Activated T-helper 1 cell treated with anti-CD3 and anti-CD28 coated beads, Interleukin-12 subunit alpha, Interleukin-12 subunit beta, Interleukin-2, Interleukin-4 antibody, amounts not matched to agents 30 ng/mL and 10 ng/mL and 1 ng/mL, durations not matched to agents 14 hours and 24 hours and 36 hours (primary cell): Measurements from ENCODE around the gene ELF1. TPM values are rescaled to one million over a fixed set of nuclear protein-coding genes. Genes with fewer than 3 reads are reported as not detected.

Experiments
- DNase-seq: peaks from one replicate; pipeline ENCODE4 v3.0.0; 2021; ENCODE audit warnings: low spot score
- H3K27ac Mint-ChIP-seq: one replicate; pipeline ENCODE4 v1.8.0; 2021; ENCODE audit warnings: mild to moderate bottlenecking, mixed read lengths
- H3K27me3 Mint-ChIP-seq: one replicate; pipeline ENCODE4 v1.8.0; 2022; ENCODE audit warnings: mild to moderate bottlenecking, moderate library complexity, mixed read lengths; ENCODE audit not compliant: insufficient read depth
- H3K36me3 Mint-ChIP-seq: one replicate; pipeline ENCODE4 v1.8.0; 2021; ENCODE audit warnings: low read depth, mixed read lengths
- H3K4me1 Mint-ChIP-seq: one replicate; pipeline ENCODE4 v1.8.0; 2021; ENCODE audit warnings: low read depth, mixed read lengths
- H3K4me3 Mint-ChIP-seq: one replicate; pipeline ENCODE4 v1.8.0; 2021; ENCODE audit warnings: mild to moderate bottlenecking, moderate library complexity, mixed read lengths
- H3K9me3 Mint-ChIP-seq: one replicate; pipeline ENCODE4 v1.8.0; 2021; ENCODE audit warnings: mixed read lengths
- intact Hi-C: fragments of 100-400 bp; cut with micrococcal nuclease; formaldehyde crosslinking; loops from one replicate; pipeline ENCODE4 v1.15.1; 2024
- total RNA-seq: library from RNA; stranded (reverse); gene quantifications from 2 replicates; pipeline ENCODE4 v1.2.3, GENCODE V29; 2022

ELF1 gene
- 75.3 and 76.8 TPM in 2 replicates for total RNA-seq

DNA sequence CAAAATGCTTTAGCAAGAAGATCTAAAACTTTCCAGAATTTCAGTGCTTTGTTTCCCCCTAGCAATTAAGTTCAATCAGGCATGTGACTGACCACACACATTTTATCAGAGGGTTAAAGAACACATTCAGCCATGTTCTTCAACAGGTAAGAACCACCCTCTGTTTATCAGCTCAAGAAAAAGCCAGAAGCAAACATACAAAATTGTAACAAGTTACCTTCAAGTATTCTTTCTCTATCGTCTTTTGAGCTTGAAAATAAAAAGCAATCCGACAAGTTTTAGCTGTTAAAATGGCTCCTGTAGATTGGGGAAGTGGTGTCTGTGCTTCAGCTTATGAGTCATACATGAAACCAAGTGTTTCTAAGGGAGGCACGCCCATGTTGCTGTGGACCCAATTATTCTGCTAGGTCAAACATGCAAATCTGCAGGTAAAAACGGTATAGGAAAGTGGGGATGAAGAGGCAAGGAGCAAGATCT is at the start of gene ELF1:
TSS of gene ELF1 (minus strand) at position 306 of the 477 bp plus-strand sequence. CDS start 37,262 bp downstream, outside the sequence.
- Mint-ChIP-seq H3K9me3 (no peaks in the 10 kb centered on the region), H3K27me3 (no peaks in the 10 kb centered on the region), H3K36me3 (peaks cover 21% of the 10 kb centered on the region), H3K27ac (peak within 1 kb of the TSS; percentile 97), H3K4me1 (peaks cover 53% of the 10 kb centered on the region), H3K4me3 (peak within 1 kb of the TSS; percentile 91)
- DNase-seq: peak; percentile 49
- intact Hi-C loops: loop anchor here (1.0 to 10.0 kb wide), 7 partner anchors 14 to 917 kb away; partner anchors contain the start of genes KBTBD6 and KBTBD7

DNA sequence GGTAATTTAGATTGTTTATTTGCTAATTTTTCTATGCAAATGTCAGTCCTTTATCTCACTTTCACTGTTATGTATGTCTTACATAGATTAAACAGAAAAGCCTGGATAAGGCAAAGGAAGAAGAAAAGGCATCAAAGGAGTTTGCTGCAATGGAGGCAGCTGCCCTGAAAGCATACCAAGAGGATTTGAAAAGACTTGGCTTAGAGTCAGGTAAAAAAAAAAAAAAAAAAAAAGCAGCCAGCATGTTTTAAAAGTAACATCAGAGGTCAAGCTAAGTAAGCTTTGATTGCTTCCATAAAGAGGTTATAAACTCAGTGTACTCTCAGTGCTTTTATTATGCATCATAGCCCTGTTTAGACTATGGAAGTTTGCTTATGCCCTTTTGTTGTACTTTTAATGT is 46.0 kb upstream of the ELF1 start:
- Mint-ChIP-seq H3K27me3 (peaks cover 6% of the 10 kb centered on the region), H3K36me3 (peaks cover 27% of the 10 kb centered on the region)
- intact Hi-C loops: no loop called here

DNA sequence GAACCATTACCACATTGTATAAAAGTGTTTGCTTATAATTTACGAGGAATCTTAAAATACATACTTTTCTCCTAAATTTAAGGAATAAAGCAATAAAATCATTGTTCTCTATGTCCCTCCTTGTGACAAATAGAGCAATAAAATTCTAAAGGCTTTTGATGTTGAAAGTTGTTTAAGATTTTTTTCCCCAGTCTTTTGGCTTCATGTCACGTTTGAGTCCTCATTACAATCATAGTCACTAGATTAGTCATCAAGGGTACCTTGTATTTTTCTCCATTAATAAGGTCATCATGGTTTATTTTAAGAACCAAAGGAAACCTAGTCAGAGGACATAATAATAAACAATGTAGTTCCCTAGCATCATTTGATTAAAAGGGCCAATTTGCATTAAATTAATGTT is 45.4 kb upstream of the ELF1 start:
- H3K36me3 Mint-ChIP-seq: peaks cover 27% of the 10 kb centered on the region
- no peaks in the 10 kb centered on the region for H3K9me3 Mint-ChIP-seq
- no peak overlapping the region for H3K27ac Mint-ChIP-seq
- no peak for DNase-seq
- peaks cover 6% of the 10 kb centered on the region for H3K27me3 Mint-ChIP-seq
- no peak overlapping the region for H3K4me3 Mint-ChIP-seq
- intact Hi-C loops: loop anchor here (5.0 kb wide), 2 partner anchors 293 to 983 kb away; partner anchors contain the start of gene DGKH
- peaks cover 48% of the 10 kb centered on the region for H3K4me1 Mint-ChIP-seq

More for the DNA sequence above, 46.0 kb upstream of the ELF1 start:
- Mint-ChIP-seq H3K9me3 (no peaks in the 10 kb centered on the region), H3K27ac (no peak overlapping the region), H3K4me1 (peaks cover 43% of the 10 kb centered on the region), H3K4me3 (no peak overlapping the region)
- DNase-seq: no peak

DNA sequence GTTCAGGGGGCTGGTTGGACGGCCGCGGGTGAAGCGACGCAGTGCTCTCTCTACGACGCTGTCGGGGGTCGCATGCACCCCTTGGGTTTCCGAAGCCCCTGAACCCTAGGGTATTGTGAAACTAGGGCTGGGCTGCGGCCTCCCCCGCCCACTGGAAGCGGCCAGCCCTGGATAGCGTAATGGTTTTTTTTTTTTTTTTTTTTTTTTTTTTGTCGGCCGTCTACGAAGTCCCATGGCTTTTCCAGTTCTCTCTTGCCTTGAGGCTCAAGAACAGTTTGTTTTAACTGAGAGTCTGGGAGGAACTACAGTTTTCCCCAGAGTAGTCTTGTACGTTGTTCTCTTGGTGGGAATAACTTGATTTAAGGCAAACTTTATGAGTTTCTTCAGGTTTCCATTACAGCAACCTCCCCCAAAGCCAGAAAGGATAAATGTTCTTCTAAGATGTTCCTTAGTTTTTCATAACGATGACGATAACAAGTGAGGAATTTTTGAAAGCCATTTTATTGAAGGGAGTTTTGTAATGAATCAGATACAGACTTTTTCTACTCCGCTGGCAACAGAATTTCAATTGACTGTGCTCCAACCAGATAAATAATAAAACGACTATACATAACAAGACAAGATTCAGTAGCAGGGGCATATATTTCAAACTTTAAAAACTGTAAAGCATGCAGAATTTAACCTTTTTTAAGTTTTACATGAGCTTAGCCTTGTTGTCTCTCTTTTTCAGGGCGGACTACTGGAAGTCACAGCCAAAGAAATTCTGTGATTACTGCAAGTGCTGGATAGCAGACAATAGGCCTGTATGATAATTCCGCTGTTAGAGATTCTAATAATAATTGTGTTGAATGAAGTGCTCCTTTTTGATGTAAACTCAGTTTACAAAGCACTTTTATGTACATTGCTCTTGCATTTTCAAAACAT is 43.1 kb upstream of the ELF1 start:
- H3K9me3 Mint-ChIP-seq: no peaks in the 10 kb centered on the region
- peaks cover 6% of the 10 kb centered on the region for H3K27me3 Mint-ChIP-seq
- DNase-seq: no peak
- peak overlapping the region; percentile 98 for H3K4me3 Mint-ChIP-seq
- peaks cover 66% of the 10 kb centered on the region for H3K4me1 Mint-ChIP-seq
- peak overlapping the region; percentile 99 for H3K27ac Mint-ChIP-seq
- peaks cover 22% of the 10 kb centered on the region for H3K36me3 Mint-ChIP-seq
- intact Hi-C loops: loop anchor here (1.0 to 5.0 kb wide), 10 partner anchors 70 to 1209 kb away; partner anchors contain the start of genes DGKH, KBTBD6, MRPS31 and MTRF1

DNA sequence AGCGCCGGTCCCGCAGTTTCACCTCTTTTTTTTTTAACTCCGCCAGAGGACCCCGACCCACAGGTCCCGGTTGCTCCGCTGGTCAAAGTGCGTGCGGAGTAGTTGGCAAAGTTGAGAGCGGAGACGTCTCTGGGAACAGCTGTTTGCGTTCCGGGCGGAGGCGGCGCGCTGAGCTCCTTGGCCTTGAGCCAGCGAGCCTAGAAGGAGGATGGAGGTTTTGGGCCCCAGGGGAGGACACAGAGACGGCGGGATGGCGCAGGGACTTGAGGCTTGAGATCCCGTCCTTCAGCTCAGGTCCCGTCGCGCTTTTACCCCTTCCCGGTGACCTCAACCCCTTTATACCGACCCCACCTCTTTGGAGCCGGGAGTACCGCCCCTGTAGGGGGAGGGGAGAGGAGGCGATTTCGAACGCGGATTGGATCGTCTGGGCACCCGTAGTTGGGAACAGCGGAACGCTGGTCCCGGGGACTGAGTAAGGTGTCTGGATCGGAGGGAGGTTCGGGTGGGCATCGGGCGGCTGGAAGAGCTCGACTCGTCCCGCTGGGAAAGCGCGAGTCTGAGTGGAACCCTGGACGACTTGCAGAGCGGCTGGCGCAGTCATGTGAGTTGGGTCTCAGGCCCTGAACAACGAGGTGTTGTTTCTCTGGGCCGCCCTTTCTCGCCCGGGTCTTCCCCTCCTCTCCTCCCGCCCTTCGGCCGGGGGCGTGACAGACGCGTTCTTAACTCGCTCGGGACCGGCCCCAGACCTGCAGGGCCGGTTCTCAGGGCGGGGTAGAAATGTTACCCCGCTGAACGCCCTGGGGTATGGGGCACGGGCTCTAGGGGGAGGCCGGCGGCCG is 42.2 kb upstream of the ELF1 start, which contains the start of gene WBP4:
TSS of gene WBP4 (plus strand) at position 435 of the 839 bp plus-strand sequence. CDS start at position 600, 165 bp downstream.
- H3K27me3 Mint-ChIP-seq: peaks cover 6% of the 10 kb centered on the region
- peak within 1 kb of the TSS; percentile 98 for H3K4me3 Mint-ChIP-seq
- H3K36me3 Mint-ChIP-seq: peaks cover 21% of the 10 kb centered on the region
- H3K27ac Mint-ChIP-seq: peak within 1 kb of the TSS; percentile 99
- peaks cover 72% of the 10 kb centered on the region for H3K4me1 Mint-ChIP-seq
- peak; percentile 85 for DNase-seq
- H3K9me3 Mint-ChIP-seq: no peaks in the 10 kb centered on the region
- intact Hi-C loops: loop anchor here (1.0 to 5.0 kb wide), 10 partner anchors 71 to 1210 kb away; partner anchors contain the start of genes DGKH, KBTBD6, MRPS31 and MTRF1

DNA sequence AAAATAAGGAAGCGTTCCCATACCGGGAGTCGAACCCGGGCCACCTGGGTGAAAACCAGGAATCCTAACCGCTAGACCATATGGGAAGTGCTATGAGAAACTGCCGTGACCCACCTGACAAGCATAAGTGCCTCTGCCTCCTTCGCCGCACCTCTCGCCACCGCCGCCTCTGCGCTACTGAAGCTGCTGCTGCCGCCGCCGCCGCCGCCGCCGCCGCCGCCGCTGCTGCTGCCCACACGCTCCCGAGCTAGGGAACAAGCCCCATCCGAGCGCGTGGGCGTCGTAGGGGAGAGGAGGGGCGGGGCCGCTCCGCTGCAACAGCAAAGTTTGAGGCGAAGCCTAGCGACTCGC is 41.6 kb upstream of the ELF1 start:
- peaks cover 75% of the 10 kb centered on the region for H3K4me1 Mint-ChIP-seq
- H3K27ac Mint-ChIP-seq: peak overlapping the region; percentile 99
- H3K27me3 Mint-ChIP-seq: peaks cover 6% of the 10 kb centered on the region
- peaks cover 19% of the 10 kb centered on the region for H3K36me3 Mint-ChIP-seq
- no peaks in the 10 kb centered on the region for H3K9me3 Mint-ChIP-seq
- intact Hi-C loops: loop anchor here (1.0 to 5.0 kb wide), 14 partner anchors 41 to 1210 kb away; partner anchors contain the start of genes DGKH, ELF1, KBTBD6 and KBTBD7
- peak overlapping the region; percentile 98 for H3K4me3 Mint-ChIP-seq
- peak; percentile 77 for DNase-seq

DNA sequence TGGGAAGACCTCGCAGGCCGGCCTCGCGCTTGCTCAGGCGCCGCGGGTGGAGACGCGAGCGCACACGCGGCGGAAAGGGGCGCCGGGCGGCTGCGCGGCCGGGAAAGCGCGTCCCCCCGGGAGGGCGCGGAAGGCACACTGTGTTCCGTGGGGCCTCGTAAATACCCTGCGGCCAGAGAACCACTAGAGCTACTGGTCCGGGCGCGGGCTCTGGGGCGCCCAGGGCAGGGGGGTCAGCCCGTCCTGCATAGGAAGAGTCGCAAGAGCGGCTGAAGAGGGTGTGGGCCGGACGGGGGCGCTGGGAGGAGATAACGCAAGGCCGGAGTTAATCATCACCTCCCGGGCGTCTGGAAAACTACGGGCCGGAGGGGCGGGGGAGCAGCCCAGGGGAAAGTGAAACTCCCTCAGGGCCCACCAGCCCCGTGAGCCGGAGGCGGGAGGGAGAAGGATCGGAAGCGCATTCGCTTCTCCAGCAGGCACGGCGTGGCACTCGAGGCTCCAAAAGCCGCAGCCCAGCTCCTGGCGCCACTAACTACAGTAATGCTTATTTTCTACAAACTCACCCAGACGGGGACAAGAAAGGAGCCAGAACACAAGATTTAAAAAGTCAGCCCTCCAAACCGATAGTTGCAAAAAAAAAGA is 41.1 kb upstream of the ELF1 start:
- Mint-ChIP-seq H3K9me3 (no peaks in the 10 kb centered on the region), H3K27ac (peak overlapping the region; percentile 99), H3K4me1 (peaks cover 74% of the 10 kb centered on the region), H3K4me3 (peak overlapping the region; percentile 98), H3K27me3 (peaks cover 6% of the 10 kb centered on the region), H3K36me3 (peaks cover 18% of the 10 kb centered on the region)
- DNase-seq: peak; percentile 62
- intact Hi-C loops: loop anchor here (1.0 to 5.0 kb wide), 10 partner anchors 41 to 1211 kb away; partner anchors contain the start of genes DGKH, ELF1, KBTBD7 and NAA16

DNA sequence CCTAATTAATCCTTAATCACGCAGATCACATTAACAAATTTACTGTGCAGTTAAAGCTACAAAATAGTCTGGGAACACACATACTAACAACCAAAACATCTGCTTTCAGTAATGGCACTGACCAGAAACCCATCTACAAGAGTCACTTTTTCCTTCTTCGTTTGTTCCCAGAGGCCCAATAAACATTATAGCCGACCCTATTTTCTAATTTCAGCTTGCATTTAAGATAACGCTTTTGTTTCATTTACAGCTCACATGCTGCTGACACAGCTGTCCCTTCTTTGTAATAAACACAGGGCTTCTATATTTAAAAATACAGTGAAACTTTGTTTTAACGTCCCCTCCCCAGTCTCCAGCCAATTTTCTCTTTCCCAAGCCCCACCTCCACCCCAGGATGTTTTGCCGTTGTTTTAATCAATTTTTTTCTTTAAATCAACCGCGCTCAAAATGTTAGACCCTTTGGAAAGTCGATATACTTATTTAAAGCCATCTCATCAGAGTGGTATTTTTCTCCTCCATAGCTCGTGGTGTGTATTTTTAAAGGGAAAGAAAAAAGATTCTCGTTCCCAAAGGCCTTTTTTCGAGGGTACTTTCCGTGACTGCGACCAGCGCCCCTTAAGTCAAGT is 40.5 kb upstream of the ELF1 start:
- intact Hi-C loops: loop anchor here (1.0 to 5.0 kb wide), 10 partner anchors 40 to 1211 kb away; partner anchors contain the start of genes DGKH, ELF1, KBTBD7 and NAA16
- peaks cover 74% of the 10 kb centered on the region for H3K4me1 Mint-ChIP-seq
- H3K4me3 Mint-ChIP-seq: peak overlapping the region; percentile 98
- H3K9me3 Mint-ChIP-seq: no peaks in the 10 kb centered on the region
- H3K36me3 Mint-ChIP-seq: peaks cover 15% of the 10 kb centered on the region
- peak overlapping the region; percentile 99 for H3K27ac Mint-ChIP-seq
- DNase-seq: no peak
- peaks cover 6% of the 10 kb centered on the region for H3K27me3 Mint-ChIP-seq

DNA sequence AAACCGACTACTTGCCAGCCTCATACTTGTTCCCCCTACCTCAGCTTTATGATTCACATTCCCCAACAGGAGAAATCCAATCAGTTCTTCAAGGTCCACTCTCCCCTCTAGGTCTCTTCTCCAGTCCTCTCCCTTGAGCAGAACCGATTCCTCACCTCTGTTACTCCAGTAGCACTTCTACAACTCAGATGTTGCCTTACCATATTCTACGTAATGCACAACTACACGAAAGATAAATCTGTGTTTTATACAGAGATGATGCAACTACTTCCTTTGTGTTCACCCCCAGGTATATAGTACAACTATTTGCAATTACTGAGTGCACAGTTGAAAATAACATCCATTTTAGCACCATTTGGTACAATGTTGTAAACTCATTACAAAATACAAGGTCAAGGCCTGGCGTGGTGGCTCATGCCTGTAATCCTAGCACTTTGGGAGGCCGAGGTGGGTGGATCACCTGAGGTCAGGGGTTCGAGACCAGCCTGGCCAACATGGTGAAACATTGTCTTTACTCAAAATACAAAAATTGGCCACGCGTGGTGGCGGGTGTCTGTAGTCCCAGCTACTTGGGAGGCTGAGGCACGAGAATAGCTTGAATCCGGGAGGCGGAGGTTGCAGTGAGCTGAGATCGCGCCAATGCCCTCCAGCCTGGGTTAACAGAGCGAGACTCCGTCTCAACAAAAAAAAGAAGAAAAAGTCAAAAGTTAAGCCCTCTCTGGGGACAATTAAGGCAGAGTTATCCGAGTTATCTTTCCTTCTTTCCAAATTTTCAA is 39.4 kb upstream of the ELF1 start:
- peak overlapping the region; percentile 56 for H3K27ac Mint-ChIP-seq

DNA sequence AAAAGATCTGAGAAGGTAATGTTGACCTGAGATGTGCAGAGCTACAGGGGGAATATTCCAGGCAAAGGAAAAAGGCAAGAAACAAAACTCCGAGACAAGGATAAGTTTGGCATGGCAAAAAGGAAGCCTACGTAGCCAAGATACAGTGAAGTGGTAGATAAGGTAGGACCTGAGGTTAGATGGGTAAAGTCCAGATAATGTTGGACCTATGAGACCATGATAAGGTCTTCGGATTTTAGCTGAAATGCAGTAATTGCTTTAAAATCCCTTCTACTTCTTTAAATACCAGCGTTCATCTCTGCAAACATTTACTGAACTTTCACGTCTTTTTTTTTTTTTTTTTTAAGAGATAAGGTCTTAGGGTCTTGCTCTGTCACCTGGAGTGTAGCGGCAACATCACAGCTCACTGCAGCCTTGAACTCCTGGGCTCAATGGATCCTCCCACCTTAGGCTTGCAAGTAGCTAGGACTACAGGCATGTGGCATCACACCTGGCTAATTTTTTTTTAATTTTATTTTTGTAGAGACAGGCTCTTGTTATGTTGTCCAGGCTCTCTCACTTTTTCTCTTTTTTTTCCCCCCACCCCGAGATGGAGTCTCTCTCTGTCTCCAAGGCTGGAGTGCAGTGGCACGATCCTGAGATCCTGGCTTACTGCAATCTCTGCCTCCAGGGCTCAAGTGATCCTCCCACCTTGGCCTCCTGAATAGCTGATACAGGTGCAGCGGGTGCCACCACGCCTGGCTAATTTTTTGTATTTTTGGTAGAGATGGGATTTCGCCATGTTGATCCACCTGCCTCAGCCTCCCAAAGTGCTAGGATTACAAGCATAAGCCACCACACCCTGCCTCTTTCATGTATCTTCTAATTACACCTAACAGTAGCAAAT is 38.0 kb upstream of the ELF1 start:
- Mint-ChIP-seq H3K36me3 (peaks cover 6% of the 10 kb centered on the region), H3K4me3 (no peak overlapping the region), H3K27me3 (peaks cover 6% of the 10 kb centered on the region), H3K27ac (no peak overlapping the region), H3K9me3 (no peaks in the 10 kb centered on the region), H3K4me1 (peaks cover 63% of the 10 kb centered on the region)
- intact Hi-C loops: no loop called here
- DNase-seq: no peak

More for the DNA sequence above, 39.4 kb upstream of the ELF1 start:
- intact Hi-C loops: no loop called here
- no peak for DNase-seq
- H3K4me1 Mint-ChIP-seq: peaks cover 75% of the 10 kb centered on the region
- H3K4me3 Mint-ChIP-seq: peak overlapping the region; percentile 98
- no peaks in the 10 kb centered on the region for H3K9me3 Mint-ChIP-seq
- H3K27me3 Mint-ChIP-seq: peaks cover 6% of the 10 kb centered on the region
- peaks cover 9% of the 10 kb centered on the region for H3K36me3 Mint-ChIP-seq
